Trophoblast cell (in vitro differentiated cells and primary cell): Measurements from ENCODE around the gene CYSTM1.
A peak's percentile ranks its signal among the peaks of the same experiment; 100 is the strongest.

ENCODE experiments used
- DNase-seq, 2 donors: peaks; one replicate each; pipeline ENCODE4 v3.0.0-alpha.2; 2016
- H2AFZ ChIP-seq: 2 replicates; pipeline ENCODE4 v1.6.1; 2013; ENCODE audit warnings: low read length, moderate library complexity, mild to moderate bottlenecking; ENCODE audit not compliant: insufficient read depth, poor library complexity
- H2AK5ac ChIP-seq: 2 replicates; pipeline ENCODE4 v1.6.1; 2013; ENCODE audit warnings: mild to moderate bottlenecking, low read length
- H2BK120ac ChIP-seq: 2 replicates; pipeline ENCODE4 v1.6.1; 2013; ENCODE audit warnings: low read length, mild to moderate bottlenecking, moderate library complexity; ENCODE audit not compliant: insufficient read depth, poor library complexity
- H2BK12ac ChIP-seq: 2 replicates; pipeline ENCODE4 v1.6.1; 2013; ENCODE audit warnings: mild to moderate bottlenecking, low read length, moderate library complexity
- H2BK5ac ChIP-seq: 2 replicates; pipeline ENCODE4 v1.6.1; 2013; ENCODE audit warnings: low read length, low read depth, moderate library complexity, mild to moderate bottlenecking; ENCODE audit not compliant: poor library complexity
- H3K14ac ChIP-seq: 2 replicates; pipeline ENCODE4 v1.6.1; 2013; ENCODE audit warnings: mild to moderate bottlenecking, low read length
- H3K18ac ChIP-seq: 2 replicates; pipeline ENCODE4 v1.6.1; 2013; ENCODE audit warnings: mild to moderate bottlenecking, low read length
- H3K23ac ChIP-seq: 2 replicates; pipeline ENCODE4 v1.6.1; 2013; ENCODE audit warnings: low read length
- H3K27ac ChIP-seq: 2 replicates; pipeline ENCODE4 v1.5.1; 2013; ENCODE audit warnings: low read depth, mild to moderate bottlenecking, inconsistent platforms, low read length, moderate library complexity
- H3K27me3 ChIP-seq: 2 replicates; pipeline ENCODE4 v1.6.1; 2013; ENCODE audit warnings: inconsistent platforms, mild to moderate bottlenecking, low read length, moderate library complexity; ENCODE audit not compliant: insufficient read depth
- H3K36me3 ChIP-seq, 2 experiments: 1 replicate in 1 of 2; 2 replicates in 1 of 2; pipeline ENCODE4 v1.6.1; 2013; ENCODE audit warnings: low read length in 2 of 2, mild to moderate bottlenecking in 2 of 2, moderate library complexity in 1 of 2; ENCODE audit not compliant: insufficient read depth in 2 of 2, control insufficient read depth in 1 of 2
- H3K4ac ChIP-seq: 2 replicates; pipeline ENCODE4 v1.6.1; 2013; ENCODE audit warnings: low read depth, mild to moderate bottlenecking, low read length, moderate library complexity
- H3K4me1 ChIP-seq, 2 experiments: 1 replicate in 1 of 2; 2 replicates in 1 of 2; pipeline ENCODE4 v1.6.1; 2013; ENCODE audit warnings: low read length in 2 of 2, mild to moderate bottlenecking in 2 of 2, moderate library complexity in 1 of 2; ENCODE audit not compliant: insufficient read depth in 2 of 2, control insufficient read depth in 1 of 2
- H3K4me2 ChIP-seq: 2 replicates; pipeline ENCODE4 v1.6.1; 2013; ENCODE audit warnings: inconsistent platforms, mild to moderate bottlenecking, low read length, moderate library complexity
- H3K4me3 ChIP-seq: 2 replicates; pipeline ENCODE4 v1.5.1; 2013; ENCODE audit warnings: mild to moderate bottlenecking, low read depth, low read length, inconsistent platforms
- H3K79me1 ChIP-seq: one replicate; pipeline ENCODE4 v1.6.1; 2013; ENCODE audit warnings: low read length
- H3K79me2 ChIP-seq: 2 replicates; pipeline ENCODE4 v1.6.1; 2013; ENCODE audit warnings: low read length, mild to moderate bottlenecking; ENCODE audit not compliant: control insufficient read depth, insufficient read depth, poor library complexity
- H3K9ac ChIP-seq: 2 replicates; pipeline ENCODE4 v1.6.1; 2013; ENCODE audit warnings: mild to moderate bottlenecking, low read length
- H3K9me3 ChIP-seq: 2 replicates; pipeline ENCODE4 v1.6.1; 2013; ENCODE audit warnings: low read depth, mild to moderate bottlenecking, control low read depth, inconsistent platforms, low read length; ENCODE audit not compliant: insufficient read depth
- H4K12ac ChIP-seq: 2 replicates; pipeline ENCODE4 v1.6.1; 2013; ENCODE audit warnings: low read depth, mild to moderate bottlenecking, low read length, moderate library complexity
- H4K8ac ChIP-seq: 2 replicates; pipeline ENCODE4 v1.6.1; 2013; ENCODE audit warnings: low read depth, mild to moderate bottlenecking, low read length, moderate library complexity
- H4K91ac ChIP-seq: one replicate; pipeline ENCODE4 v1.6.1; 2013; ENCODE audit warnings: low read depth, mild to moderate bottlenecking, low read length, moderate library complexity
- WGBS: extraction: QIAGEN DNeasy Blood & Tissue Kit; methylation state at CpG from one replicate; pipeline ENCODE4 v1.1.7; 2013; ENCODE audit warnings: missing lambda C conversion rate; ENCODE audit not compliant: insufficient read length, insufficient coverage; ENCODE audit errors: extremely low coverage; 5-methylcytosine and 5-hydroxymethylcytosine counted together

The CYSTM1 gene

GRCh38 chr5:140242099-140242498 is 67.1 kb downstream of the CYSTM1 start:
- no peak overlapping the region for H3K4me2 ChIP-seq
- peaks cover 6% of the 10 kb centered on the region for H3K79me1 ChIP-seq
- peaks cover 1% of the 10 kb centered on the region for H3K9me3 ChIP-seq
- H3K4ac ChIP-seq = no peak overlapping the region
- no CpG with 5 or more reads among the region's 5 CpGs for WGBS
- H2BK12ac ChIP-seq = no peak overlapping the region
- no peak overlapping the region for H2BK120ac ChIP-seq
- no peak overlapping the region for H3K23ac ChIP-seq
- H3K14ac ChIP-seq = no peak overlapping the region
- no peak overlapping the region for H3K4me3 ChIP-seq
- no peak overlapping the region for H2BK5ac ChIP-seq
- DNase-seq = no peak
- no peak overlapping the region for H4K91ac ChIP-seq
- peaks cover 19 to 35% of the 10 kb centered on the region in 2 experiments for H3K4me1 ChIP-seq
- no peak overlapping the region for H4K12ac ChIP-seq
- no peak overlapping the region for H3K9ac ChIP-seq
- H3K79me2 ChIP-seq = no peaks in the 10 kb centered on the region
- no peaks in the 10 kb centered on the region for H3K27me3 ChIP-seq
- no peak overlapping the region for H2AFZ ChIP-seq
- no peak overlapping the region for H3K18ac ChIP-seq
- no peak overlapping the region for H4K8ac ChIP-seq
- H3K36me3 ChIP-seq = peaks cover 12 to 14% of the 10 kb centered on the region in 2 experiments
- H2AK5ac ChIP-seq = no peak overlapping the region
- H3K27ac ChIP-seq = no peak overlapping the region

GRCh38 chr5:140242890-140243585 is 68.0 kb downstream of the CYSTM1 start:
- Histone ChIP-seq H2BK120ac (no peak overlapping the region), H3K27ac (no peak overlapping the region), H4K12ac (no peak overlapping the region), H3K23ac (no peak overlapping the region), H3K79me2 (no peaks in the 10 kb centered on the region), H3K4ac (no peak overlapping the region), H3K4me1 (peaks cover 19 to 39% of the 10 kb centered on the region in 2 experiments), H2AFZ (no peak overlapping the region), H2AK5ac (no peak overlapping the region), H4K8ac (no peak overlapping the region), H2BK5ac (no peak overlapping the region), H3K36me3 (peaks cover 12 to 14% of the 10 kb centered on the region in 2 experiments), H3K14ac (no peak overlapping the region), H2BK12ac (no peak overlapping the region), H3K79me1 (peaks cover 7% of the 10 kb centered on the region), H3K9me3 (no peaks in the 10 kb centered on the region), H3K27me3 (no peaks in the 10 kb centered on the region), H4K91ac (no peak overlapping the region), H3K9ac (no peak overlapping the region), H3K4me2 (no peak overlapping the region), H3K4me3 (no peak overlapping the region), H3K18ac (no peak overlapping the region)
- WGBS = no CpG with 5 or more reads among the region's 4 CpGs
- no peak for DNase-seq

- Histone ChIP-seq H2BK12ac (no peak overlapping the region), H3K4me1 (peaks cover 19 to 39% of the 10 kb centered on the region in 2 experiments), H2AFZ (no peak overlapping the region), H4K12ac (no peak overlapping the region), H3K18ac (no peak overlapping the region), H3K9me3 (no peaks in the 10 kb centered on the region), H2BK120ac (no peak overlapping the region), H3K27ac (no peak overlapping the region), H3K9ac (no peak overlapping the region), H4K91ac (no peak overlapping the region), H2AK5ac (no peak overlapping the region), H2BK5ac (no peak overlapping the region), H4K8ac (no peak overlapping the region), H3K36me3 (peaks cover 12 to 14% of the 10 kb centered on the region in 2 experiments), H3K4ac (peak overlapping the region; percentile 4), H3K23ac (no peak overlapping the region), H3K79me2 (no peaks in the 10 kb centered on the region), H3K27me3 (no peaks in the 10 kb centered on the region), H3K4me2 (no peak overlapping the region), H3K79me1 (peaks cover 7% of the 10 kb centered on the region), H3K14ac (no peak overlapping the region), H3K4me3 (no peak overlapping the region)
- no peak for DNase-seq
- no CpG with 5 or more reads among the region's 4 CpGs for WGBS
These were observed 68.8 kb downstream of the CYSTM1 start for GRCh38 chr5:140243706-140244250.

- no peak overlapping the region for H3K4me2 ChIP-seq
- no peak overlapping the region for H2BK12ac ChIP-seq
- no peak overlapping the region for H3K23ac ChIP-seq
- H3K4me3 ChIP-seq = no peak overlapping the region
- H4K12ac ChIP-seq = no peak overlapping the region
- no peaks in the 10 kb centered on the region for H3K79me2 ChIP-seq
- no peak overlapping the region for H3K18ac ChIP-seq
- H3K9ac ChIP-seq = no peak overlapping the region
- no peak overlapping the region for H3K14ac ChIP-seq
- H3K4me1 ChIP-seq = peaks cover 19 to 39% of the 10 kb centered on the region in 2 experiments
- H3K27me3 ChIP-seq = no peaks in the 10 kb centered on the region
- H3K9me3 ChIP-seq = no peaks in the 10 kb centered on the region
- H4K91ac ChIP-seq = no peak overlapping the region
- H3K27ac ChIP-seq = peak overlapping the region; percentile 19
- no peak overlapping the region for H2AFZ ChIP-seq
- WGBS = no CpG with 5 or more reads among the region's 14 CpGs
- no peak overlapping the region for H2BK120ac ChIP-seq
- peaks cover 7% of the 10 kb centered on the region for H3K79me1 ChIP-seq
- H3K36me3 ChIP-seq = peaks cover 12 to 14% of the 10 kb centered on the region in 2 experiments
- H2BK5ac ChIP-seq = no peak overlapping the region
- H4K8ac ChIP-seq = no peak overlapping the region
- DNase-seq = peak; percentile 79 to 89
- no peak overlapping the region for H2AK5ac ChIP-seq
- no peak overlapping the region for H3K4ac ChIP-seq
These were observed 69.6 kb downstream of the CYSTM1 start for GRCh38 chr5:140244525-140245025.
